OCI-LY3 (cell line): ENCODE results near the gene DNHD1.

Experiments used
- EZH2phosphoT487 ChIP-seq: fragments of 200-600 bp; shearing (Covaris generic); IDR thresholded peaks from 2 replicates; pipeline ENCODE4 v1.6.1; 2018; ENCODE audit warnings: antibody characterized with exemption, mixed run types, low read depth
- TF ChIP-seq, protein P1 (sequence below): fragments of 200-600, 300-600 bp; sonication (generic); IDR thresholded peaks from 2 replicates; pipeline ENCODE4 v1.5.1; 2014; ENCODE audit warnings: antibody characterized with exemption, low read length, low read depth

DNA sequence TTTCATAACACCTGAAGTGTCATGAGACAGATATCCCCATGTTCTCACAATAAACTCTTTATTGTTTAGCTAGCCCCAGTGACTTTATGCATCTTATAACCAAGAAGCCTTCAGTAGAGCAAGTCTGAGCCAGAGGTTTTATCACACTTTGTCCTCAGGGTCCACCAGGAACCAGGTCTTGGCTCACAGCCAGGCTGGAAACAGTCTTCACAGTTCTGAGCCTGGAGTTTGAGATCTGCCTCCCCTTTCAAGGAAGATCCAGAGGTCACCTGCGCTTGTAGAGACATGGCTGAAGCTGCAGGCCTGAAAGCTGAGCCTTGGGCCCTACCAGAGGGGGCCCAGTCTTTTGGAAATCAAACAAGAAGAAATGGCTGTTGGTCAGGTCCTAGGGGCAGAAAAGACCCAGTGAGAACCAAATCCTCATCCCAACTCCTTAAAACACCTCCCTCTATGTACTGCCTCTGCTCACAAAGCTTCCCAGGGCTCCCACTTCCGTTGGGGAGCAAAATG lies 102.9 kb downstream of the DNHD1 start:
- TF ChIP-seq, protein P1, sequence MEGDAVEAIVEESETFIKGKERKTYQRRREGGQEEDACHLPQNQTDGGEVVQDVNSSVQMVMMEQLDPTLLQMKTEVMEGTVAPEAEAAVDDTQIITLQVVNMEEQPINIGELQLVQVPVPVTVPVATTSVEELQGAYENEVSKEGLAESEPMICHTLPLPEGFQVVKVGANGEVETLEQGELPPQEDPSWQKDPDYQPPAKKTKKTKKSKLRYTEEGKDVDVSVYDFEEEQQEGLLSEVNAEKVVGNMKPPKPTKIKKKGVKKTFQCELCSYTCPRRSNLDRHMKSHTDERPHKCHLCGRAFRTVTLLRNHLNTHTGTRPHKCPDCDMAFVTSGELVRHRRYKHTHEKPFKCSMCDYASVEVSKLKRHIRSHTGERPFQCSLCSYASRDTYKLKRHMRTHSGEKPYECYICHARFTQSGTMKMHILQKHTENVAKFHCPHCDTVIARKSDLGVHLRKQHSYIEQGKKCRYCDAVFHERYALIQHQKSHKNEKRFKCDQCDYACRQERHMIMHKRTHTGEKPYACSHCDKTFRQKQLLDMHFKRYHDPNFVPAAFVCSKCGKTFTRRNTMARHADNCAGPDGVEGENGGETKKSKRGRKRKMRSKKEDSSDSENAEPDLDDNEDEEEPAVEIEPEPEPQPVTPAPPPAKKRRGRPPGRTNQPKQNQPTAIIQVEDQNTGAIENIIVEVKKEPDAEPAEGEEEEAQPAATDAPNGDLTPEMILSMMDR: no peak
- no peak for TF ChIP-seq EZH2phosphoT487
